Stimulated activated CD8-positive, alpha-beta memory T cell treated with anti-CD3 and anti-CD28 coated beads, Interleukin-15, amount 100 ng/mL, for 4 hours (primary cell): ENCODE results near the gene ROBO2.

Source experiments
- DNase-seq, 2 donors: peaks; one replicate each; pipeline ENCODE4 v3.0.0-alpha.2; 2020; ENCODE audit warnings: low read depth in 2 of 2

ROBO2 gene

GRCh38 chr3:77039606-77040171 lies at the start of gene ROBO2:
TSS of gene ROBO2 (plus strand) at chr3:77040099. CDS start at chr3:77040786, 687 bp downstream.
- no peak for DNase-seq

- no peak for DNase-seq
These were observed 49.3 kb upstream of the ROBO2 start for GRCh38 chr3:76990606-76991005.

- no peak for DNase-seq
These were observed 48.7 kb upstream of the ROBO2 start for GRCh38 chr3:76991165-76991564.

GRCh38 chr3:76997733-76998132 lies 42.2 kb upstream of the ROBO2 start:
- DNase-seq = no peak

GRCh38 chr3:76998555-76998954 lies 41.3 kb upstream of the ROBO2 start:
- no peak for DNase-seq

- no peak for DNase-seq
These were observed 38.7 kb upstream of the ROBO2 start for GRCh38 chr3:77001062-77001701.

GRCh38 chr3:77014226-77014625 lies 25.7 kb upstream of the ROBO2 start:
- DNase-seq = no peak

- no peak for DNase-seq
These were observed 14.4 kb upstream of the ROBO2 start for GRCh38 chr3:77025471-77025870.

- no peak for DNase-seq
These were observed 12.8 kb upstream of the ROBO2 start for GRCh38 chr3:77026904-77027634.

GRCh38 chr3:77028005-77028404 lies 11.9 kb upstream of the ROBO2 start:
- DNase-seq = no peak

GRCh38 chr3:77038468-77038929 lies 1.4 kb upstream of the ROBO2 start:
- DNase-seq = no peak

GRCh38 chr3:77038930-77039605 lies 831 bp upstream of the ROBO2 start:
- no peak for DNase-seq

GRCh38 chr3:77040216-77040615 lies 317 bp downstream of the ROBO2 start:
- DNase-seq = no peak

GRCh38 chr3:77040926-77041722 lies 1.2 kb downstream of the ROBO2 start:
- DNase-seq = no peak

- no peak for DNase-seq
These were observed 1.9 kb downstream of the ROBO2 start for GRCh38 chr3:77041811-77042210.

- DNase-seq = no peak
These were observed 2.4 kb downstream of the ROBO2 start for GRCh38 chr3:77042343-77042742.

GRCh38 chr3:77042882-77043281 lies 3.0 kb downstream of the ROBO2 start:
- DNase-seq = no peak

- DNase-seq = no peak
These were observed 5.8 kb downstream of the ROBO2 start for GRCh38 chr3:77045686-77046085.

GRCh38 chr3:77048186-77048585 lies 8.3 kb downstream of the ROBO2 start:
- DNase-seq = no peak

- no peak for DNase-seq
These were observed 11.7 kb downstream of the ROBO2 start for GRCh38 chr3:77051591-77051990.

- DNase-seq = no peak
These were observed 12.2 kb downstream of the ROBO2 start for GRCh38 chr3:77052051-77052501.
